MCF 10A (cell line): ENCODE measurements around the gene TAS1R3. TPM values are rescaled to one million over a fixed set of nuclear protein-coding genes. Genes with fewer than 3 reads are reported as not detected.

Experiments used
- BruUV-seq: library from RNA; stranded (reverse); fragments of 400-500 nt; replicated peaks from 2 replicates; lab custom pipeline; 2021; lab: Mats Ljungman, UMichigan
- CTCF ChIA-PET: fragments of 300-600 bp; sonication (Branson Sonifier 250); formaldehyde crosslinking; extraction: SDS; loops from one replicate; lab custom pipeline; 2021; ENCODE audit warnings: antibody characterized with exemption, inconsistent platforms; lab: Yijun Ruan, JAX
- POLR2A ChIA-PET: fragments of 300-600, 350-650 bp; sonication (Branson Sonifier 250); formaldehyde crosslinking; extraction: SDS; loops from one replicate; lab custom pipeline; 2020; ENCODE audit warnings: antibody characterized with exemption, inconsistent platforms; lab: Yijun Ruan, JAX
- DNase-seq: peaks from one replicate; pipeline ENCODE4 v3.0.0-alpha.2; 2018; ENCODE audit not compliant: unreplicated experiment
- H3K27ac Mint-ChIP-seq: one replicate; pipeline ENCODE4 v1.8.0; 2022; ENCODE audit warnings: mild to moderate bottlenecking, low read depth, mixed read lengths; ENCODE audit not compliant: unreplicated experiment
- H3K27me3 Mint-ChIP-seq: one replicate; pipeline ENCODE4 v1.8.0; 2022; ENCODE audit warnings: mixed read lengths; ENCODE audit not compliant: insufficient read depth, unreplicated experiment
- H3K36me3 Mint-ChIP-seq: one replicate; pipeline ENCODE4 v1.8.0; 2022; ENCODE audit warnings: mild to moderate bottlenecking, moderate library complexity, mixed read lengths; ENCODE audit not compliant: insufficient read depth, unreplicated experiment
- H3K4me1 Mint-ChIP-seq: one replicate; pipeline ENCODE4 v1.8.0; 2022; ENCODE audit warnings: mixed read lengths; ENCODE audit not compliant: insufficient read depth, unreplicated experiment
- H3K4me3 Mint-ChIP-seq: one replicate; pipeline ENCODE4 v1.8.0; 2022; ENCODE audit warnings: mild to moderate bottlenecking, moderate library complexity, mixed read lengths; ENCODE audit not compliant: unreplicated experiment
- H3K9me3 Mint-ChIP-seq: one replicate; pipeline ENCODE4 v1.8.0; 2022; ENCODE audit warnings: mixed read lengths; ENCODE audit not compliant: unreplicated experiment
- intact Hi-C: fragments of 100-400 bp; cut with micrococcal nuclease; formaldehyde crosslinking; loops from 2 replicates; pipeline ENCODE4 v1.14.1; 2022
- total RNA-seq: library from RNA; stranded (reverse); gene quantifications from 2 replicates; pipeline ENCODE4 v1.2.3, GENCODE V29; 2022
- TF ChIP-seq, protein P1 (sequence below): fragments of 200-600 bp; IDR thresholded peaks from one replicate; pipeline ENCODE4 v1.8.0; 2022; ENCODE audit warnings: antibody characterized with exemption, mild to moderate bottlenecking; ENCODE audit not compliant: unreplicated experiment

The TAS1R3 gene
- total RNA-seq, 1 experiment from 2014 or later = not detected

DNA sequence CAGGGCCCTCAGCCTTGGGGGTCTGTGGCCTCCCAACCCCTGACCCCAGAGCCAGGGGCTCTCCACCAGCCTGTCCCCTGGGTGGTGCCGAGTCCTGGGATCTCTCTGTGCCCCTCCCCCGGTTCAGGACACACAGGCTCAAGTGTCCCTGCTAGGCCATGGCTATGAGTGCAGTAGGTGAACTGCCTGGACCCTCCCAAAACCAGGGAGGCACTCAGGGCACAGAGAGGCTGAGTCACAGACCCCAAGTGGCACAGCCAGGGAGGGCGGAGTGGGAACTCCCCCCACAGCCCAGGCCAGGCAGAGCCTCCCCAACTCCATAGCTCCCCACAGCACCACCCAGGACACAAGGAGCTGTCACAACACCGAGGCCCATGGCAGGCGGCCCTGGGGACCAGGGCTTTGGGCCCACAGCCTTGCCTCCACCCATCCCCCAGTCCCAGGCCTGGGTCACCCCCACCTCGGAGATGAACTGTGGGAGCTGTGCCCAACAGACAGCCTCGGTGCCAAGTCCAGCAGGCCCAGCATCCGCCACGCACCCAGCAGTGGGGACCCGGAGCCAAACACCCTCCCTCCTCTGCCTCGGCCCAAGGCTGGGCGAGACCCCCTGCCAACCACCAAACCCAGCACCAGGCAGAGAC, 14.9 kb downstream of the TAS1R3 start:
- Mint-ChIP-seq H3K27ac (peak overlapping the region; percentile 84), H3K4me3 (peak overlapping the region; percentile 79), H3K36me3 (peaks cover 22% of the 10 kb centered on the region), H3K9me3 (no peaks in the 10 kb centered on the region), H3K27me3 (no peaks in the 10 kb centered on the region), H3K4me1 (peaks cover 13% of the 10 kb centered on the region)
- ChIA-PET CTCF (interaction anchor here (0.6 to 1.4 kb wide), 7 partner anchors 11 to 223 kb away, joined by 3 to 7 read pairs (median 4); no protein-coding TSS in a partner anchor), POLR2A (interaction anchor here (0.6 to 5.7 kb wide), 7 partner anchors 13 to 63 kb away, joined by 3 to 47 read pairs (median 21); partner anchors contain the start of genes AURKAIP1 and CCNL2)
- no TSS peak for BruUV-seq
- TF ChIP-seq, protein P1, sequence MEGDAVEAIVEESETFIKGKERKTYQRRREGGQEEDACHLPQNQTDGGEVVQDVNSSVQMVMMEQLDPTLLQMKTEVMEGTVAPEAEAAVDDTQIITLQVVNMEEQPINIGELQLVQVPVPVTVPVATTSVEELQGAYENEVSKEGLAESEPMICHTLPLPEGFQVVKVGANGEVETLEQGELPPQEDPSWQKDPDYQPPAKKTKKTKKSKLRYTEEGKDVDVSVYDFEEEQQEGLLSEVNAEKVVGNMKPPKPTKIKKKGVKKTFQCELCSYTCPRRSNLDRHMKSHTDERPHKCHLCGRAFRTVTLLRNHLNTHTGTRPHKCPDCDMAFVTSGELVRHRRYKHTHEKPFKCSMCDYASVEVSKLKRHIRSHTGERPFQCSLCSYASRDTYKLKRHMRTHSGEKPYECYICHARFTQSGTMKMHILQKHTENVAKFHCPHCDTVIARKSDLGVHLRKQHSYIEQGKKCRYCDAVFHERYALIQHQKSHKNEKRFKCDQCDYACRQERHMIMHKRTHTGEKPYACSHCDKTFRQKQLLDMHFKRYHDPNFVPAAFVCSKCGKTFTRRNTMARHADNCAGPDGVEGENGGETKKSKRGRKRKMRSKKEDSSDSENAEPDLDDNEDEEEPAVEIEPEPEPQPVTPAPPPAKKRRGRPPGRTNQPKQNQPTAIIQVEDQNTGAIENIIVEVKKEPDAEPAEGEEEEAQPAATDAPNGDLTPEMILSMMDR = no peak
- peak; percentile 59 for DNase-seq
- intact Hi-C loops = no loop called here

DNA sequence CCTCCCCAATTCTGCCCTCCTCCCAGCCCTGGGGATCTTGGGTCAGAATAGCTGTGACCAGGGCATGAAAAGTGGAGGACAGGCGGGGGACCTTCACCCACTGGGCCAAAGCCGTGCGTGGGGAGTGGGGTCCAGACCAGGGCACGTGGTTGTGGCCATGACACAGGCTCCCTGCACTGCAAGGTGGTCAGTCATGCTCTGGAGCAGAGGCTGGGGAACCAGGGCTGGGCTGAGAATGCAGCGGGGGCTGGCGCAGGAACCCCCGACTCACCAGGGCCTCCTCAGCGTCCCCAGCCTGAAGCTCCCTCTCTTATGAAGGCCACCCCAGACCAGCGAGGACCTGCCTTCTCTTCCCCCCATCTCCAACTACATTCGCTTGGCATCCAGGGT, 15.4 kb downstream of the TAS1R3 start:
- H3K4me1 Mint-ChIP-seq = peaks cover 13% of the 10 kb centered on the region
- ChIA-PET POLR2A (interaction anchor here (0.6 to 5.7 kb wide), 8 partner anchors 14 to 175 kb away, joined by 3 to 47 read pairs (median 14); partner anchors contain the start of genes AURKAIP1 and CCNL2), CTCF (interaction anchor here (0.7 to 1.4 kb wide), 6 partner anchors 25 to 363 kb away, joined by 3 to 7 read pairs (median 4); no protein-coding TSS in a partner anchor)
- peaks cover 17% of the 10 kb centered on the region for H3K36me3 Mint-ChIP-seq
- H3K4me3 Mint-ChIP-seq = peak overlapping the region; percentile 79
- no peaks in the 10 kb centered on the region for H3K9me3 Mint-ChIP-seq
- TF ChIP-seq, protein P1 = no peak
- intact Hi-C loops = no loop called here
- H3K27ac Mint-ChIP-seq = peak overlapping the region; percentile 84
- no peak for DNase-seq
- BruUV-seq = no TSS peak
- H3K27me3 Mint-ChIP-seq = no peaks in the 10 kb centered on the region

DNA sequence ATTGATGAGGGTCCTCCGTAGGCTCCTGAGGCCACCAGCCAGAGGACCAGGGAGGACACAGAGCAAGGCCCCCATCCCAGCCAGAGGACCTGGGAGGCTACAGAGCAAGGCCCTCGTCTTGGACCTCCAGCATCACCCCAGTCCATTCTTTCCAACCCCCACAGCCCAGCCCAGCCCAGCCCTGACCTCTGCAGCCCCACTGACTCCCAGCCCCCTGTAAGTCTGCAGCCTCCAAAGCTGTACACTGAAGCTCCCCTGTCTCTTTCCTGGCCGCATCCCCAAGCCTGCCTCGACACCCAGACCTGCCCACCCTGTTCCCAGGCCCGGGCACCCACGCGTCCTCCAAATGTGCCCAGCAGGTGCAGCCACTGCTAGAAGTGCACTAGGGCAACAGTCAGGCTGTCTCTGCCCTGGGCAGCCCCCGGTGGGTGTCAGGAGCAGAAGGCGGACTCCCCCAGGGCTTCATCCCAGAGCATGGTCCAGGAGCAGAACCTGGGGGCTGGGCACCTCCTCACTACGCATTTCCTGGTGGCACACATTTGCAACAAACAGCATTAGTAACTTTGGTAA, 16.0 kb downstream of the TAS1R3 start:
- peak overlapping the region; percentile 79 for H3K4me3 Mint-ChIP-seq
- H3K9me3 Mint-ChIP-seq = no peaks in the 10 kb centered on the region
- DNase-seq = no peak
- no peaks in the 10 kb centered on the region for H3K27me3 Mint-ChIP-seq
- ChIA-PET POLR2A (interaction anchor here (0.6 to 5.7 kb wide), 14 partner anchors 9 to 326 kb away, joined by 3 to 47 read pairs (median 5); partner anchors contain the start of genes AURKAIP1 and CCNL2), CTCF (interaction anchor here (0.5 to 1.2 kb wide), 10 partner anchors 28 to 364 kb away, joined by 3 to 7 read pairs (median 4); partner anchors contain the start of gene AURKAIP1)
- no TSS peak for BruUV-seq
- peak overlapping the region; percentile 84 for H3K27ac Mint-ChIP-seq
- TF ChIP-seq, protein P1 = no peak
- intact Hi-C loops = no loop called here
- peaks cover 13% of the 10 kb centered on the region for H3K4me1 Mint-ChIP-seq
- peaks cover 16% of the 10 kb centered on the region for H3K36me3 Mint-ChIP-seq
